Lung (tissue), 12 donors: ENCODE measurements around the gene RIPK4. TPM values are rescaled to one million over a fixed set of nuclear protein-coding genes. Genes with fewer than 3 reads are reported as not detected.
A peak's percentile ranks its signal among the peaks of the same experiment; 100 is the strongest.

Experiments used
- ATAC-seq: fragments of 200-7000 bp; cut with Tn5 transposase; one replicate; pipeline ENCODE4 v1.9.1; 2020; ENCODE audit warnings: moderate number of reproducible peaks; ENCODE audit not compliant: insufficient read depth, low FRiP score
- DNase-seq, 3 donors: peaks; one replicate each; pipeline ENCODE4 v3.0.0-alpha.2; 2013 to 2017
- H3K27ac ChIP-seq, 2 donors: one replicate each; pipeline ENCODE4 v1.5.1; 2013; ENCODE audit warnings: mild to moderate bottlenecking in 2 of 2, moderate library complexity in 2 of 2, control low read depth in 1 of 2, inconsistent platforms in 1 of 2, low read depth in 1 of 2, low read length in 1 of 2
- H3K27me3 ChIP-seq, 3 donors: one replicate each; pipeline ENCODE4 v1.5.1; 2013; ENCODE audit warnings: low read length in 2 of 3; ENCODE audit not compliant: control insufficient read depth in 3 of 3, insufficient read depth in 3 of 3
- H3K36me3 ChIP-seq, 4 donors: one replicate each; pipeline ENCODE4 v1.5.1; 2013; ENCODE audit warnings: low read length in 4 of 4, mild to moderate bottlenecking in 1 of 4, moderate library complexity in 1 of 4; ENCODE audit not compliant: control insufficient read depth in 4 of 4, insufficient read depth in 4 of 4
- H3K4me1 ChIP-seq, 5 donors: one replicate each; pipeline ENCODE4 v1.5.1; 2013; ENCODE audit warnings: low read length in 5 of 5, mild to moderate bottlenecking in 2 of 5, moderate library complexity in 1 of 5; ENCODE audit not compliant: control insufficient read depth in 5 of 5, insufficient read depth in 5 of 5
- H3K4me3 ChIP-seq: one replicate; pipeline ENCODE4 v1.5.1; 2013; ENCODE audit warnings: mild to moderate bottlenecking, control low read depth, moderate library complexity
- H3K9ac ChIP-seq, 2 donors: one replicate each; pipeline ENCODE4 v1.5.1; 2013; ENCODE audit warnings: low read length in 2 of 2, control low read depth in 1 of 2; ENCODE audit not compliant: insufficient read depth in 1 of 2
- H3K9me3 ChIP-seq, 4 donors: one replicate each; pipeline ENCODE4 v1.5.1; 2013; ENCODE audit warnings: low read length in 3 of 4, mild to moderate bottlenecking in 1 of 4, moderate library complexity in 1 of 4; ENCODE audit not compliant: control insufficient read depth in 4 of 4, insufficient read depth in 3 of 4
- CTCF ChIP-seq: IDR thresholded peaks from 2 replicates; pipeline ENCODE4 v1.5.1; 2012; ENCODE audit warnings: mild to moderate bottlenecking; ENCODE audit errors: control extremely low read depth, extremely low read depth
- WGBS, 2 donors: extraction: QIAGEN DNeasy Blood & Tissue Kit; methylation state at CpG; one replicate each; pipeline ENCODE4 v1.1.7; 2013; 5-methylcytosine and 5-hydroxymethylcytosine counted together
- polyA plus RNA-seq, 2 donors: library from polyadenylated mRNA; stranded (reverse); fragments of 200-250 nt; gene quantifications; one replicate each; pipeline ENCODE4 v1.2.1, GENCODE V29; 2013
- total RNA-seq, 2 donors: library from RNA; depleted of rRNA in 1 of 2; stranded (reverse); fragments of >200 nt in 1 of 2; gene quantifications; one replicate each; pipeline ENCODE4 v1.2.1, GENCODE V29; 2014 to 2021
- donor health status: control.
- donor health status: control.
- donor health status: Bipolar disorder and iron deficiency.
- donor health status: healthy.
- donor health status: DM: yes; HTN: yes; CAD: no.

The RIPK4 gene
- total and polyA plus RNA-seq, 4 donors = 5.0 to 21.6 (median 9.1) TPM

- peaks cover 0 to 3% (median 0%) of the 10 kb centered on the region in 4 donors for H3K9me3 ChIP-seq
- peaks cover 0 to 19% (median 10%) of the 10 kb centered on the region in 5 donors for H3K4me1 ChIP-seq
- no peak overlapping the region for H3K27ac ChIP-seq
- peaks cover 0 to 89% (median 79%) of the 10 kb centered on the region in 3 donors for H3K27me3 ChIP-seq
- DNase-seq (peak; percentile 55 to 59 (median 56)), ATAC-seq (no peak)
- H3K36me3 ChIP-seq = no peaks in the 10 kb centered on the region
- 2% methylated on average over 17 of the region's 17 CpGs for WGBS, 2 donors
- H3K9ac ChIP-seq = no peak overlapping the region
- H3K4me3 ChIP-seq = no peak overlapping the region
- no peak for TF ChIP-seq CTCF
These were observed 1.7 kb upstream of the RIPK4 start for GRCh38 chr21:41768437-41769042.

GRCh38 chr21:41767606-41768436 is 969 bp upstream of the RIPK4 start:
- no peak for DNase-seq

GRCh38 chr21:41765973-41766882 is 624 bp downstream of the RIPK4 start:
- peaks cover 0 to 34% (median 15%) of the 10 kb centered on the region in 5 donors for H3K4me1 ChIP-seq
- no peaks in the 10 kb centered on the region for H3K36me3 ChIP-seq
- peak overlapping the region in 1 of 2 donors; percentile 87 for H3K27ac ChIP-seq
- no peak for DNase-seq
- 8% methylated on average over 74 to 88 of the region's 88 CpGs for WGBS, 2 donors
- H3K27me3 ChIP-seq = peaks cover 0 to 89% (median 85%) of the 10 kb centered on the region in 3 donors
- H3K9ac ChIP-seq = peak overlapping the region; percentile 38 to 65
- TF ChIP-seq CTCF = no peak
- no peak for ATAC-seq
- peak overlapping the region; percentile 63 for H3K4me3 ChIP-seq
- peaks cover 0 to 3% (median 0%) of the 10 kb centered on the region in 4 donors for H3K9me3 ChIP-seq

More at GRCh38 chr21:41767606-41768436, 969 bp upstream of the RIPK4 start:
- TF ChIP-seq CTCF = no peak
- 4 to 6% methylated on average over 26 of the region's 26 CpGs for WGBS, 2 donors
- no peaks in the 10 kb centered on the region for H3K36me3 ChIP-seq
- no peak overlapping the region for H3K27ac ChIP-seq
- H3K9ac ChIP-seq = no peak overlapping the region
- peaks cover 0 to 3% (median 0%) of the 10 kb centered on the region in 4 donors for H3K9me3 ChIP-seq
- no peak overlapping the region for H3K4me3 ChIP-seq
- no peak for ATAC-seq
- H3K27me3 ChIP-seq = peaks cover 0 to 89% (median 79%) of the 10 kb centered on the region in 3 donors
- peaks cover 0 to 23% (median 10%) of the 10 kb centered on the region in 5 donors for H3K4me1 ChIP-seq
